ENCODE data around the gene PTPN7.

- TF ChIP-seq YY1 (IDR thresholded peaks at IDR 0.05; ENCODE audit: insufficient read depth, insufficient read length), result no peak
- no peak for TF ChIP-seq SUZ12 (IDR thresholded peaks at IDR 0.05; ENCODE audit: extremely low read depth, insufficient read depth, insufficient read length)
These were observed 19.6 kb downstream of the PTPN7 start for GRCh38 chr1:202140833-202141232.

All from NT2/D1 (cell line).